ENCODE data around the gene PPY.

DNA sequence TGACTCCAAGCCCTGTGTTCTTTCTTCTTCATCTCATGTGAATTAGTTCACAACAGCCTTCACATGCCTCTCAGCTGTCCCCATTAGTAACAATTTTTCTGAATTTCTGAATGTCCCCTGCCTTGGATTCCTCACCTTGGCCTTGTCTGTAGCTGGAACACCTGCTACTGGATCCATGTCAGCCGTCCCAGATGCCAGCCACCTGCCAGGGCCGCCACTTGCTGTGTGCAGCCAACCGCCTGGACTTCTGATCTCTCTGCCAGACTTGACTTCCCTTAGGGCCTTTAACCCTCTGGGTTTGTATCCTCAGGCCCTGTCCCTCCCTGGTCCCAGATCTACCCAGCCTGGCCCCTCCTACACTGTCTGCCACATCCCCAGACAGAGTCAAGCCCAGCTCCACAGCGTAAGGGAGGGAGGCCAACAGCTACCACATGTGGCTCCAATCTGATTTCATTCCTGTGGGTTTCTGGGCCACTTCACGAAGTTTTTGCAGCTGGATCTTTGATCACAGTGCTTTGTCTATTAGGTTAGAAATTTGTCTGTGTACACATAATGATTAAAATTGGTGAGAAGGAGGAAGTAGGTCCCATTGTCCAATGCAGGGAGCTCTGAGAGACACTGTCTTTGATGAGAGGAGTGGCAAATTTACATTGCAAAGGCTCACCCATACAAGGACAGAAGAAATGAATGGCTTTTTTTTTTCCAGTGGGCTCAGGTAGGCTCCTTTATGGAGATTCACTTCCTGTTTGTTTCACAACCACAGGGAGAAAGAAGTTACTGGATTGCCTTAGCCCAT, 50.2 kb downstream of the PPY start:
- TF ChIP-seq POLR2A (IDR thresholded peaks at IDR 0.05) (no peak), POLR2AphosphoS5 (IDR thresholded peaks at IDR 0.05) (no peak)
